Measurements from ENCODE around the gene OCIAD1. TPM values are rescaled to one million over a fixed set of nuclear protein-coding genes. Genes with fewer than 3 reads are reported as not detected.
"Not testable (repeated sequence)": the region's sequence is repeated elsewhere in the genome, so short reads cannot be mapped to it uniquely, and the experiment has no call there.

The OCIAD1 gene
- total RNA-seq, 2 donors from 2014 or later, result 148 to 152 TPM

DNA sequence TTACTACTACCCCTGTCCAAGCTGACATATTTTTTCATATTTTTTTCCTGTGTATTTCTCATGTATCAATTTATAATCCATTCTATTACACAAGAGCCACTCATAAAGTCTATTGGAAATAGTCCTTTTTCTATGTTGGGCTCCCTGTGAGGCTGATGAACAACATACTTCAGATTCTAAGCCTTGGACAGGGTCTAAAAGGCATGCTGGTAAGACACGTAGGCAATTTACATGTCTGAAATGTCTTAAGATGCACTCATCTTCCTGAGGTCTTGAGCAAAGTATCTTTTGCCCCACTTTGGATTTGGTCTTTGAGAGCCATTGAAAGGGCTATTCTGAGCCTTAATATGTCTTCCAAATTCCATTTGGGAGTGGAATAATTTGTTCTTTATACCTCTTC, 31.8 kb downstream of the OCIAD1 start:
- H3K36me3 ChIP-seq (ENCODE audit: control insufficient read depth, insufficient read depth, low read length), result peaks cover 39% of the 10 kb centered on the region
- H3K9me3 Mint-ChIP-seq, result peaks cover 14% of the 10 kb centered on the region
- H3K4me3 Mint-ChIP-seq, result no peak overlapping the region
- H3K4me1 ChIP-seq (ENCODE audit: control insufficient read depth, insufficient read depth, low read length), result no peaks in the 10 kb centered on the region
- H3K4me1 Mint-ChIP-seq, result no peaks in the 10 kb centered on the region
- 73 to 84% methylated on average over 1 of the region's 1 CpG for WGBS, 2 experiments (ENCODE audit: insufficient coverage in 1 of 2, insufficient read length in 1 of 2)
- DNase-seq, result no peak
- H3K4me3 ChIP-seq (ENCODE audit: low read length), result no peak overlapping the region
- peaks cover 1% of the 10 kb centered on the region for H3K27me3 Mint-ChIP-seq (ENCODE audit: insufficient read depth)
- H3K36me3 Mint-ChIP-seq (ENCODE audit: low read depth), result peaks cover 27% of the 10 kb centered on the region
- TF ChIP-seq, protein P1, sequence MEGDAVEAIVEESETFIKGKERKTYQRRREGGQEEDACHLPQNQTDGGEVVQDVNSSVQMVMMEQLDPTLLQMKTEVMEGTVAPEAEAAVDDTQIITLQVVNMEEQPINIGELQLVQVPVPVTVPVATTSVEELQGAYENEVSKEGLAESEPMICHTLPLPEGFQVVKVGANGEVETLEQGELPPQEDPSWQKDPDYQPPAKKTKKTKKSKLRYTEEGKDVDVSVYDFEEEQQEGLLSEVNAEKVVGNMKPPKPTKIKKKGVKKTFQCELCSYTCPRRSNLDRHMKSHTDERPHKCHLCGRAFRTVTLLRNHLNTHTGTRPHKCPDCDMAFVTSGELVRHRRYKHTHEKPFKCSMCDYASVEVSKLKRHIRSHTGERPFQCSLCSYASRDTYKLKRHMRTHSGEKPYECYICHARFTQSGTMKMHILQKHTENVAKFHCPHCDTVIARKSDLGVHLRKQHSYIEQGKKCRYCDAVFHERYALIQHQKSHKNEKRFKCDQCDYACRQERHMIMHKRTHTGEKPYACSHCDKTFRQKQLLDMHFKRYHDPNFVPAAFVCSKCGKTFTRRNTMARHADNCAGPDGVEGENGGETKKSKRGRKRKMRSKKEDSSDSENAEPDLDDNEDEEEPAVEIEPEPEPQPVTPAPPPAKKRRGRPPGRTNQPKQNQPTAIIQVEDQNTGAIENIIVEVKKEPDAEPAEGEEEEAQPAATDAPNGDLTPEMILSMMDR (conservative IDR thresholded peaks at IDR 0.05), result no peak
- peaks cover 6% of the 10 kb centered on the region for H3K9me3 ChIP-seq (ENCODE audit: control insufficient read depth, low read length)
- H3K27me3 ChIP-seq (ENCODE audit: control insufficient read depth, insufficient read depth, low read length, poor library complexity, severe bottlenecking), result no peaks in the 10 kb centered on the region
- H3K27ac ChIP-seq (ENCODE audit: low read depth, low read length), result no peak overlapping the region
- no peak overlapping the region for H3K27ac Mint-ChIP-seq
- no peak overlapping the region for H3K9ac ChIP-seq (ENCODE audit: extremely low read depth, low read length, poor library complexity, severe bottlenecking)

DNA sequence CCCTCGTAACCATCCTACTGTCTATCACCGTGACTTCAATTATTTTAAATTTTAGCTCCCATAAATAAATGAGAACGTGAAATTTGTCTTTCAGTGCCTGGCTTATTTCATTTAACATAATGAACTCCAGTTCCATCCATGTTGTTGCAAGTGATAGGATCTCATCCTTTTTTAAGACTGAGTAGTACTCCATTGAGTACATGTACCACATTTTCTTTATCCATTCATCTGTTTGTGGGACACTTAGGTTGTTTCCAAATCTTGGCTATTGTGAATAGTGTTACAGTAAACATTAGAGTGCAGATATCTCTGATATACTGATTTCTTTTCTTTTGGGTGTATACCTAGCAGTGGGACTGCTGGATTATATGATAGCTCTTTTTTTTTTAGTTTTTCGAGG, 32.8 kb downstream of the OCIAD1 start:
- WGBS, 2 experiments (ENCODE audit: insufficient coverage in 1 of 2, insufficient read length in 1 of 2), result 93 to 99% methylated on average over 3 to 4 of the region's 4 CpGs
- TF ChIP-seq, protein P1 (conservative IDR thresholded peaks at IDR 0.05), result no peak
- Histone ChIP-seq H3K4me1 (ENCODE audit: control insufficient read depth, insufficient read depth, low read length) (no peaks in the 10 kb centered on the region), H3K36me3 (ENCODE audit: control insufficient read depth, insufficient read depth, low read length) (peaks cover 28% of the 10 kb centered on the region), H3K27me3 (ENCODE audit: control insufficient read depth, insufficient read depth, low read length, poor library complexity, severe bottlenecking) (no peaks in the 10 kb centered on the region), H3K9me3 (ENCODE audit: control insufficient read depth, low read length) (peaks cover 6% of the 10 kb centered on the region), H3K4me3 (ENCODE audit: low read length) (no peak overlapping the region), H3K9ac (ENCODE audit: extremely low read depth, low read length, poor library complexity, severe bottlenecking) (no peak overlapping the region), H3K27ac (ENCODE audit: low read depth, low read length) (no peak overlapping the region)
- peaks cover 1% of the 10 kb centered on the region for H3K27me3 Mint-ChIP-seq (ENCODE audit: insufficient read depth)
- H3K4me3 Mint-ChIP-seq, result no peak overlapping the region
- no peaks in the 10 kb centered on the region for H3K4me1 Mint-ChIP-seq
- H3K36me3 Mint-ChIP-seq (ENCODE audit: low read depth), result peaks cover 20% of the 10 kb centered on the region
- peaks cover 20% of the 10 kb centered on the region for H3K9me3 Mint-ChIP-seq
- no peak for DNase-seq
- H3K27ac Mint-ChIP-seq, result no peak overlapping the region

DNA sequence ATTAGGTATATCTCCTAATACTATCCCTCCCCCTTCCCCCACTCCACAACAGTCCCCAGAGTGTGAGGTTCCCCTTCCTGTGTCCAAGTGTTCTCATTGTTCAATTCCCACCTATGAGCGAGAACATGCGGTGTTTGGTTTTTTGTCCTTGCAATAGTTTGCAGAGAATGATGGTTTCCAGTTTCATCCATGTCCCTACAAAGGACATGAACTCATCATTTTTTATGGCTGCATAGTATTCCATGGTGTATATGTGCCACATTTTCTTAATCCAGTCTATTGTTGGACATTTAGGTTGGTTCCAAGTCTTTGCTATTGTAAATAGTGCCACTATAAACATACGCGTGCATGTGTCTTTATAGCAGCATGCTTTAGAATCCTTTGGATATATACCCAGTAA, 33.8 kb downstream of the OCIAD1 start:
- H3K27ac Mint-ChIP-seq; H3K27ac ChIP-seq (ENCODE audit: low read depth, low read length); H3K9me3 ChIP-seq (ENCODE audit: control insufficient read depth, low read length); H3K4me3 ChIP-seq (ENCODE audit: low read length); H3K4me1 ChIP-seq (ENCODE audit: control insufficient read depth, insufficient read depth, low read length); H3K4me3 Mint-ChIP-seq; H3K27me3 ChIP-seq (ENCODE audit: control insufficient read depth, insufficient read depth, low read length, poor library complexity, severe bottlenecking); H3K9ac ChIP-seq (ENCODE audit: extremely low read depth, low read length, poor library complexity, severe bottlenecking); H3K27me3 Mint-ChIP-seq (ENCODE audit: insufficient read depth); DNase-seq; H3K4me1 Mint-ChIP-seq: not testable (repeated sequence)
- WGBS, 2 experiments (ENCODE audit: insufficient coverage in 1 of 2, insufficient read length in 1 of 2), result 92 to 100% methylated on average over 2 to 4 of the region's 4 CpGs
- Mint-ChIP-seq H3K36me3 (ENCODE audit: low read depth) (peaks cover 13% of the 10 kb centered on the region), H3K9me3 (peaks cover 30% of the 10 kb centered on the region)
- H3K36me3 ChIP-seq (ENCODE audit: control insufficient read depth, insufficient read depth, low read length), result peaks cover 18% of the 10 kb centered on the region
